Measurements from ENCODE around the gene CLDN6. TPM values are rescaled to one million over a fixed set of nuclear protein-coding genes. Genes with fewer than 3 reads are reported as not detected.

Gene CLDN6
- total and polyA plus RNA-seq, 2 of the 13 experiments (the other 11 are each of a cell fraction or from before 2014, with no cell fraction given) = 5.9 to 7.6 TPM

DNA sequence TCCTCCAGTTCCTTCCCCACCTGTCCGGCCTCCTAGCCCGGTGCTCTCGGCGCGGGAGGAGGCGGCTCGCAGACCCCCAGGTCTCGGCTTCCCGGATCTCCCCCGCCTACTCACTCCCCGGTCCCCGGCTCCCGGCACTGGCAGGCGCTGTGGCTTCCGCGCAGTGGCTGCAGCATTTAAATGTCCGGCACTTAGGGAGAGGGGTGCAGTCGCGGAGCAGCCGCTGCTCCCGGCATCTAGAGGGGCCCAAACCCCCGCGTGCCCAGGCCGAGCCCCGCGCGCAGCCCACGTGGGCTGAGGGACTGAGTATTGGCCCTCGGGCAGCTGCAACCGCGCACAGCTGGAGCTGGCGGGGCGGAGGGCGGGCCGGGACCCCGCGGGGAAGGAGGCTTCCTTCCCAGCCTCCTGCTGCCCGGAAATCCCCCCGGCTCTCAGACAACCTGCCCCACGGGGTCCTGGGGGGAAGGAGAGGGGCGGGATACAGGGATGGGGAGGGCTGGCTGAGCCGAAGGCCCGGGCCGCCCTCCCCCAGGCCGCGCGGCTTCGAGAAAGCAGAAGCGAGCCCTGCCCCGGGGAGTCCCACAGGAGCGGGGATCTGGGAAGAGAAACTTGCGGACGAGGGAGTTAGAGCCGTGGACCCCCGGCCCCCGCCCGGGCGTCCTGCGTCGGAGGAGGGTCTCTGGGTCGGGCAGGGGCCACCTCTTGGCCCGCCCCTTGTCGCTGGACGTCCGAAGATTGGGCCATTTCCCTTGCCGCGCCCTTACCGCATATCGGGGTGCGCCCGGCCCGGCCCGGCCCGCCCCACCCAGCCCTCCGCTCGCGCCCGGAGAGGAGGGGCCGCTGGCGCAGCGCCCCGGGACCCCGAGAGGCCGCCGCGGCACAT is 28.0 kb upstream of the CLDN6 start, which contains the start of gene MMP25 (continued):
- TF ChIP-seq ZNF44 (CRISPR knock-in tag; IDR thresholded peaks at IDR 0.05) (no peak), THAP11 (CRISPR knock-in tag; IDR thresholded peaks at IDR 0.05) (no peak), RELA (CRISPR knock-in tag; IDR thresholded peaks at IDR 0.05) (no peak), ZNF589 (CRISPR knock-in tag; conservative IDR thresholded peaks at IDR 0.05) (no peak), NR1H2 (CRISPR knock-in tag; IDR thresholded peaks at IDR 0.05; ENCODE audit: borderline replicate concordance, low read depth) (no peak), NR2F1 (CRISPR knock-in tag; IDR thresholded peaks at IDR 0.05) (no peak), ZNF292 (CRISPR knock-in tag; IDR thresholded peaks at IDR 0.05; ENCODE audit: borderline replicate concordance, low read depth) (0 out of 2 replicates have a peak, but pooled peaks have one; percentile 33), RARA (CRISPR knock-in tag; IDR thresholded peaks at IDR 0.05) (no peak), KLF16 (CRISPR knock-in tag; IDR thresholded peaks at IDR 0.05) (no peak), GFI1 (CRISPR knock-in tag; IDR thresholded peaks at IDR 0.05; ENCODE audit: borderline replicate concordance) (no peak), SOX5 (CRISPR knock-in tag; IDR thresholded peaks at IDR 0.05; ENCODE audit: borderline replicate concordance) (no peak), KDM6A (CRISPR knock-in tag; IDR thresholded peaks at IDR 0.05; ENCODE audit: low read depth) (no peak)
- TF ChIP-seq, protein P1, sequence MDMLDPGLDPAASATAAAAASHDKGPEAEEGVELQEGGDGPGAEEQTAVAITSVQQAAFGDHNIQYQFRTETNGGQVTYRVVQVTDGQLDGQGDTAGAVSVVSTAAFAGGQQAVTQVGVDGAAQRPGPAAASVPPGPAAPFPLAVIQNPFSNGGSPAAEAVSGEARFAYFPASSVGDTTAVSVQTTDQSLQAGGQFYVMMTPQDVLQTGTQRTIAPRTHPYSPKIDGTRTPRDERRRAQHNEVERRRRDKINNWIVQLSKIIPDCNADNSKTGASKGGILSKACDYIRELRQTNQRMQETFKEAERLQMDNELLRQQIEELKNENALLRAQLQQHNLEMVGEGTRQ (IDR thresholded peaks at IDR 0.05; ENCODE audit: low read depth, low read length) = no peak
- TF ChIP-seq, protein P1 (CRISPR knock-in tag; IDR thresholded peaks at IDR 0.05; ENCODE audit: borderline replicate concordance) = no peak
- TF ChIP-seq, protein P2, sequence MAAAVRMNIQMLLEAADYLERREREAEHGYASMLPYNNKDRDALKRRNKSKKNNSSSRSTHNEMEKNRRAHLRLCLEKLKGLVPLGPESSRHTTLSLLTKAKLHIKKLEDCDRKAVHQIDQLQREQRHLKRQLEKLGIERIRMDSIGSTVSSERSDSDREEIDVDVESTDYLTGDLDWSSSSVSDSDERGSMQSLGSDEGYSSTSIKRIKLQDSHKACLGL (CRISPR knock-in tag; IDR thresholded peaks at IDR 0.05) = 0 out of 2 replicates have a peak, but pooled peaks have one; percentile 30
- TF ChIP-seq, protein P3, sequence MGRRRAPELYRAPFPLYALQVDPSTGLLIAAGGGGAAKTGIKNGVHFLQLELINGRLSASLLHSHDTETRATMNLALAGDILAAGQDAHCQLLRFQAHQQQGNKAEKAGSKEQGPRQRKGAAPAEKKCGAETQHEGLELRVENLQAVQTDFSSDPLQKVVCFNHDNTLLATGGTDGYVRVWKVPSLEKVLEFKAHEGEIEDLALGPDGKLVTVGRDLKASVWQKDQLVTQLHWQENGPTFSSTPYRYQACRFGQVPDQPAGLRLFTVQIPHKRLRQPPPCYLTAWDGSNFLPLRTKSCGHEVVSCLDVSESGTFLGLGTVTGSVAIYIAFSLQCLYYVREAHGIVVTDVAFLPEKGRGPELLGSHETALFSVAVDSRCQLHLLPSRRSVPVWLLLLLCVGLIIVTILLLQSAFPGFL (CRISPR knock-in tag; IDR thresholded peaks at IDR 0.05) = no peak
- TF ChIP-seq, protein P4, sequence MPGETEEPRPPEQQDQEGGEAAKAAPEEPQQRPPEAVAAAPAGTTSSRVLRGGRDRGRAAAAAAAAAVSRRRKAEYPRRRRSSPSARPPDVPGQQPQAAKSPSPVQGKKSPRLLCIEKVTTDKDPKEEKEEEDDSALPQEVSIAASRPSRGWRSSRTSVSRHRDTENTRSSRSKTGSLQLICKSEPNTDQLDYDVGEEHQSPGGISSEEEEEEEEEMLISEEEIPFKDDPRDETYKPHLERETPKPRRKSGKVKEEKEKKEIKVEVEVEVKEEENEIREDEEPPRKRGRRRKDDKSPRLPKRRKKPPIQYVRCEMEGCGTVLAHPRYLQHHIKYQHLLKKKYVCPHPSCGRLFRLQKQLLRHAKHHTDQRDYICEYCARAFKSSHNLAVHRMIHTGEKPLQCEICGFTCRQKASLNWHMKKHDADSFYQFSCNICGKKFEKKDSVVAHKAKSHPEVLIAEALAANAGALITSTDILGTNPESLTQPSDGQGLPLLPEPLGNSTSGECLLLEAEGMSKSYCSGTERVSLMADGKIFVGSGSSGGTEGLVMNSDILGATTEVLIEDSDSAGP (CRISPR knock-in tag; IDR thresholded peaks at IDR 0.05; ENCODE audit: borderline replicate concordance) = 0 out of 2 replicates have a peak, but pooled peaks have one; percentile 13
- TF ChIP-seq, protein P5, sequence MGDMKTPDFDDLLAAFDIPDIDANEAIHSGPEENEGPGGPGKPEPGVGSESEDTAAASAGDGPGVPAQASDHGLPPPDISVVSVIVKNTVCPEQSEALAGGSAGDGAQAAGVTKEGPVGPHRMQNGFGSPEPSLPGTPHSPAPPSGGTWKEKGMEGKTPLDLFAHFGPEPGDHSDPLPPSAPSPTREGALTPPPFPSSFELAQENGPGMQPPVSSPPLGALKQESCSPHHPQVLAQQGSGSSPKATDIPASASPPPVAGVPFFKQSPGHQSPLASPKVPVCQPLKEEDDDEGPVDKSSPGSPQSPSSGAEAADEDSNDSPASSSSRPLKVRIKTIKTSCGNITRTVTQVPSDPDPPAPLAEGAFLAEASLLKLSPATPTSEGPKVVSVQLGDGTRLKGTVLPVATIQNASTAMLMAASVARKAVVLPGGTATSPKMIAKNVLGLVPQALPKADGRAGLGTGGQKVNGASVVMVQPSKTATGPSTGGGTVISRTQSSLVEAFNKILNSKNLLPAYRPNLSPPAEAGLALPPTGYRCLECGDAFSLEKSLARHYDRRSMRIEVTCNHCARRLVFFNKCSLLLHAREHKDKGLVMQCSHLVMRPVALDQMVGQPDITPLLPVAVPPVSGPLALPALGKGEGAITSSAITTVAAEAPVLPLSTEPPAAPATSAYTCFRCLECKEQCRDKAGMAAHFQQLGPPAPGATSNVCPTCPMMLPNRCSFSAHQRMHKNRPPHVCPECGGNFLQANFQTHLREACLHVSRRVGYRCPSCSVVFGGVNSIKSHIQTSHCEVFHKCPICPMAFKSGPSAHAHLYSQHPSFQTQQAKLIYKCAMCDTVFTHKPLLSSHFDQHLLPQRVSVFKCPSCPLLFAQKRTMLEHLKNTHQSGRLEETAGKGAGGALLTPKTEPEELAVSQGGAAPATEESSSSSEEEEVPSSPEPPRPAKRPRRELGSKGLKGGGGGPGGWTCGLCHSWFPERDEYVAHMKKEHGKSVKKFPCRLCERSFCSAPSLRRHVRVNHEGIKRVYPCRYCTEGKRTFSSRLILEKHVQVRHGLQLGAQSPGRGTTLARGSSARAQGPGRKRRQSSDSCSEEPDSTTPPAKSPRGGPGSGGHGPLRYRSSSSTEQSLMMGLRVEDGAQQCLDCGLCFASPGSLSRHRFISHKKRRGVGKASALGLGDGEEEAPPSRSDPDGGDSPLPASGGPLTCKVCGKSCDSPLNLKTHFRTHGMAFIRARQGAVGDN (CRISPR knock-in tag; IDR thresholded peaks at IDR 0.05) = peak; percentile 43; the same call in 1 of the 2 replicates
